Osteocyte (in vitro differentiated cells): ENCODE results near the gene NAA60. TPM values are rescaled to one million over a fixed set of nuclear protein-coding genes. Genes with fewer than 3 reads are reported as not detected.

Source experiments
- DNase-seq: peaks from one replicate; pipeline ENCODE4 v3.0.0; 2021; ENCODE audit warnings: mixed read lengths; ENCODE audit not compliant: unreplicated experiment; ENCODE audit errors: extremely low spot score
- H3K27ac Mint-ChIP-seq: one replicate; pipeline ENCODE4 v1.8.0; 2021; ENCODE audit warnings: mild to moderate bottlenecking, mixed read lengths; ENCODE audit not compliant: unreplicated experiment
- H3K27me3 Mint-ChIP-seq: one replicate; pipeline ENCODE4 v1.8.0; 2021; ENCODE audit warnings: mixed read lengths; ENCODE audit not compliant: unreplicated experiment
- H3K36me3 Mint-ChIP-seq: one replicate; pipeline ENCODE4 v1.8.0; 2021; ENCODE audit warnings: mixed read lengths; ENCODE audit not compliant: unreplicated experiment
- H3K4me1 Mint-ChIP-seq: one replicate; pipeline ENCODE4 v1.8.0; 2021; ENCODE audit warnings: mixed read lengths; ENCODE audit not compliant: unreplicated experiment
- H3K4me3 Mint-ChIP-seq: one replicate; pipeline ENCODE4 v1.8.0; 2021; ENCODE audit warnings: mild to moderate bottlenecking, moderate library complexity, mixed read lengths; ENCODE audit not compliant: unreplicated experiment
- H3K9me3 Mint-ChIP-seq: one replicate; pipeline ENCODE4 v1.8.0; 2021; ENCODE audit warnings: mixed read lengths; ENCODE audit not compliant: unreplicated experiment
- CTCF ChIP-seq: fragments of 200-600 bp; sonication (generic); IDR thresholded peaks from 2 replicates; pipeline ENCODE4 v1.5.0; 2021; ENCODE audit warnings: antibody characterized with exemption, mild to moderate bottlenecking, moderate library complexity
- microRNA-seq: library from miRNA; unstranded; fragments of <30 nt; microRNA quantifications from one replicate; pipeline ENCODE4 v1.1.0, GENCODE V29; 2020; ENCODE audit not compliant: unreplicated experiment
- total RNA-seq: library from RNA; stranded (reverse); gene quantifications from 2 replicates; pipeline ENCODE4 v1.2.1, GENCODE V29; 2021

The NAA60 gene
- total RNA-seq, 1 donor from 2014 or later, result 53.9 TPM

- no peak for DNase-seq
- TF ChIP-seq CTCF, result no peak
- Mint-ChIP-seq H3K9me3 (no peaks in the 10 kb centered on the region), H3K27me3 (no peaks in the 10 kb centered on the region), H3K27ac (no peak overlapping the region), H3K36me3 (peaks cover 32% of the 10 kb centered on the region), H3K4me1 (peaks cover 5% of the 10 kb centered on the region), H3K4me3 (no peak overlapping the region)
Measured at GRCh38 chr16:3534126-3534525, 90.6 kb downstream of the NAA60 start.

- Mint-ChIP-seq H3K36me3 (peaks cover 32% of the 10 kb centered on the region), H3K4me1 (peaks cover 5% of the 10 kb centered on the region), H3K27ac (peak overlapping the region; percentile 62), H3K27me3 (no peaks in the 10 kb centered on the region), H3K9me3 (no peaks in the 10 kb centered on the region), H3K4me3 (no peak overlapping the region)
- DNase-seq, result no peak
- no peak for TF ChIP-seq CTCF
Measured at GRCh38 chr16:3536271-3536731, 92.8 kb downstream of the NAA60 start.

Small RNAs within 50 kb of the gene (microRNA-seq; reads per million reads assigned to microRNA genes)
- not detected for gene MIR6126

Other genes starting within 250 kb of the NAA60 start
- gene ZNF200, start 208.5 kb upstream of the NAA60 start, total RNA-seq, result 9.0 and 9.1 TPM in 2 replicates
- gene MEFV, start 187.0 kb upstream of the NAA60 start, total RNA-seq, result not detected in 2 replicates
- 30.4 and 33.2 TPM in 2 replicates for gene ZNF263, start 160.2 kb upstream of the NAA60 start, total RNA-seq
- 8.2 and 10.0 TPM in 2 replicates for gene TIGD7, start 138.2 kb upstream of the NAA60 start, total RNA-seq
- 24.2 and 26.2 TPM in 2 replicates for gene ZNF75A, start 138.2 kb upstream of the NAA60 start, total RNA-seq
- gene OR2C1, start 87.8 kb upstream of the NAA60 start, total RNA-seq, result not detected in 2 replicates
- gene ZSCAN32, start 42.7 kb upstream of the NAA60 start, total RNA-seq, result 14.3 and 14.5 TPM in 2 replicates
- 13.7 and 14.1 TPM in 2 replicates for gene ZNF174, start 42.5 kb upstream of the NAA60 start, total RNA-seq
- gene ZNF597, start 176 bp upstream of the NAA60 start, total RNA-seq, result 2.3 TPM in 2 replicates
- gene C16orf90, start 51.8 kb downstream of the NAA60 start, total RNA-seq, result not detected in 2 replicates
- gene CLUAP1, start 57.3 kb downstream of the NAA60 start, total RNA-seq, result 28.7 and 28.9 TPM in 2 replicates
- gene NLRC3, start 133.7 kb downstream of the NAA60 start, total RNA-seq, result not detected in 2 replicates
- 7.1 and 8.4 TPM in 2 replicates for gene SLX4, start 167.9 kb downstream of the NAA60 start, total RNA-seq
- 22.5 and 23.1 TPM in 2 replicates for gene DNASE1, start 211.0 kb downstream of the NAA60 start, total RNA-seq